T-helper 2 cell treated with Interferon-gamma antibody and Interleukin-4, amounts not matched to agents 5 μg/mL and 100 μg/mL, for 36 hours (primary cell): ENCODE data around the gene MAP3K5.
A peak's percentile ranks its signal among the peaks of the same experiment; 100 is the strongest.

Experiments
- DNase-seq: peaks from one replicate; pipeline ENCODE4 v3.0.0; 2021; ENCODE audit warnings: low spot score
- H3K27ac Mint-ChIP-seq: one replicate; pipeline ENCODE4 v1.8.0; 2021; ENCODE audit warnings: mild to moderate bottlenecking, mixed read lengths
- H3K27me3 Mint-ChIP-seq: one replicate; pipeline ENCODE4 v1.8.0; 2021; ENCODE audit warnings: low read depth, mixed read lengths
- H3K36me3 Mint-ChIP-seq: one replicate; pipeline ENCODE4 v1.8.0; 2021; ENCODE audit warnings: low read depth, mixed read lengths
- H3K4me1 Mint-ChIP-seq: one replicate; pipeline ENCODE4 v1.8.0; 2021; ENCODE audit warnings: low read depth, mixed read lengths
- H3K4me3 Mint-ChIP-seq: one replicate; pipeline ENCODE4 v1.8.0; 2022; ENCODE audit warnings: mild to moderate bottlenecking, moderate library complexity, mixed read lengths
- H3K9me3 Mint-ChIP-seq: one replicate; pipeline ENCODE4 v1.8.0; 2021; ENCODE audit warnings: mixed read lengths

The MAP3K5 gene

GRCh38 chr6:136563386-136564152 lies 228.7 kb downstream of the MAP3K5 start:
- DNase-seq, result no peak
- no peak overlapping the region for H3K27ac Mint-ChIP-seq
- no peak overlapping the region for H3K4me3 Mint-ChIP-seq
- peaks cover 39% of the 10 kb centered on the region for H3K36me3 Mint-ChIP-seq
- peaks cover 12% of the 10 kb centered on the region for H3K4me1 Mint-ChIP-seq
- no peaks in the 10 kb centered on the region for H3K9me3 Mint-ChIP-seq
- no peaks in the 10 kb centered on the region for H3K27me3 Mint-ChIP-seq

- Mint-ChIP-seq H3K4me3 (no peak overlapping the region), H3K27ac (no peak overlapping the region), H3K36me3 (peaks cover 36% of the 10 kb centered on the region), H3K27me3 (no peaks in the 10 kb centered on the region), H3K4me1 (peaks cover 12% of the 10 kb centered on the region), H3K9me3 (no peaks in the 10 kb centered on the region)
- DNase-seq, result no peak
Measured at GRCh38 chr6:136562211-136562610, 230.1 kb downstream of the MAP3K5 start.

DNA sequence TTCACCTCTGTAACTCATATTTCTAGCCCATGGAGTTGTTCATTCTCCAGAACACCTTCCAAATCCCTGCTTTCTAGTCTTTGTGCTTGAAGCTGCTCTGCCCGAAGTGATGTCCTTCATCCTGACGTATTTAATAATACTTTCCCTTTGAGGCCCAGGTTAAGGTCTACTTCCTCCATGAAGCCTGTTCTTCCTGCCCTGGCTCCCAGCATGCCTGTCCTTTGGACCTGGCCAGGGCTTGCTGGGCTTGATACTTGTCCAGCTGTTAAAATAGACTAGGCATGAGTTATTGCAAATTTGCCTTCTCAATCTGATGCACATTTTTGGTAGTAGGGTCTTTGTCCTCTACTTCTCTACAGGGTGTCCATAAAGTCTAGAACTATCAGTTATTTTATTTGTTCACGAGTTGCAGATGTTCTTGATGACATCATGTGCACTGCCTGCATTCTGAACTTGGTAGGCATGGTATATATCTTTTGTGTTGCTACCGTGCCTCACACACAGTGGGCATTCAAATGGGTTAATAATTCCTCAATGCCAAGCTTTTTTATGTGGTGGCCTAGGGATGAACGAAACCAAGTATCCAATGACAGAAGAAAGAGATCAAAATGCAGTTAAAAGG lies 239.0 kb downstream of the MAP3K5 start:
- peaks cover 3% of the 10 kb centered on the region for H3K4me1 Mint-ChIP-seq
- no peak for DNase-seq
- peaks cover 38% of the 10 kb centered on the region for H3K27me3 Mint-ChIP-seq
- no peak overlapping the region for H3K27ac Mint-ChIP-seq
- peaks cover 8% of the 10 kb centered on the region for H3K36me3 Mint-ChIP-seq
- no peak overlapping the region for H3K4me3 Mint-ChIP-seq
- H3K9me3 Mint-ChIP-seq, result no peaks in the 10 kb centered on the region

DNA sequence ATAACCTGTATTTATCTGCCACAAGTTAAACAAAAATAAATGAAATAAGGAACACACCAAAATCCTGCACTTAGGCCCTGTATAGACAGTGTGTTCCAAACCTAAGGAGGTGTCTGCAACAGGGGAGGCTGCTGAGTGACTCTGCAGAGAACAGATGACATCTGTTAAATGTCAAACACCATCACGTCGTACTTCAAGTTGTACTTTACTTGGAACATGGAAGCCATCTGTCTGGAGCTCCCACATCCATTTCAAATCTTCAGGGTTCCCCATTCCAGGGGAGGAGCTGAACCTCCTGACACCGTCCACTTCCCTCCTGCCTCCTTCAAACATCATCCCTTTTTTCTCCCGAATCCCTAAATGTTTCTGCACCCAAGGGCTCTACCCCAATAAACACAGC lies 240.2 kb downstream of the MAP3K5 start:
- Mint-ChIP-seq H3K4me3 (no peak overlapping the region), H3K4me1 (peaks cover 3% of the 10 kb centered on the region)

GRCh38 chr6:136551103-136551502 lies 241.2 kb downstream of the MAP3K5 start:
- no peak for DNase-seq
- Mint-ChIP-seq H3K4me1 (peaks cover 3% of the 10 kb centered on the region), H3K27me3 (peaks cover 58% of the 10 kb centered on the region)

More for the DNA sequence above, 240.2 kb downstream of the MAP3K5 start:
- Mint-ChIP-seq H3K27me3 (peaks cover 49% of the 10 kb centered on the region), H3K36me3 (peaks cover 3% of the 10 kb centered on the region), H3K27ac (no peak overlapping the region), H3K9me3 (no peaks in the 10 kb centered on the region)
- DNase-seq, result no peak

GRCh38 chr6:136550330-136551071 lies 241.8 kb downstream of the MAP3K5 start, which contains the start of gene MAP7:
Gene MAP7, minus strand, starts transcription at chr6:136550422. Its CDS starts 14 bp downstream, at chr6:136550408.
- no peak within 1 kb of the TSS for H3K27ac Mint-ChIP-seq
- peaks cover 62% of the 10 kb centered on the region for H3K27me3 Mint-ChIP-seq
- peaks cover 3% of the 10 kb centered on the region for H3K36me3 Mint-ChIP-seq
- H3K4me1 Mint-ChIP-seq, result peaks cover 3% of the 10 kb centered on the region
- peak within 1 kb of the TSS; percentile 70 for H3K4me3 Mint-ChIP-seq
- H3K9me3 Mint-ChIP-seq, result no peaks in the 10 kb centered on the region
- DNase-seq, result peak; percentile 58

More at GRCh38 chr6:136551103-136551502, 241.2 kb downstream of the MAP3K5 start:
- peaks cover 3% of the 10 kb centered on the region for H3K36me3 Mint-ChIP-seq
- no peak overlapping the region for H3K27ac Mint-ChIP-seq
- peak overlapping the region; percentile 40 for H3K4me3 Mint-ChIP-seq
- no peaks in the 10 kb centered on the region for H3K9me3 Mint-ChIP-seq

GRCh38 chr6:136550045-136550329 lies 242.3 kb downstream of the MAP3K5 start:
- Mint-ChIP-seq H3K36me3 (no peaks in the 10 kb centered on the region), H3K4me3 (no peak overlapping the region), H3K4me1 (peaks cover 3% of the 10 kb centered on the region), H3K27me3 (peaks cover 67% of the 10 kb centered on the region), H3K9me3 (no peaks in the 10 kb centered on the region), H3K27ac (no peak overlapping the region)
- DNase-seq, result no peak

- Mint-ChIP-seq H3K36me3 (no peaks in the 10 kb centered on the region), H3K9me3 (no peaks in the 10 kb centered on the region), H3K27me3 (peaks cover 71% of the 10 kb centered on the region), H3K4me1 (peaks cover 3% of the 10 kb centered on the region), H3K4me3 (peak overlapping the region; percentile 70), H3K27ac (no peak overlapping the region)
- DNase-seq, result no peak
Measured at GRCh38 chr6:136549300-136550044, 242.8 kb downstream of the MAP3K5 start.

DNA sequence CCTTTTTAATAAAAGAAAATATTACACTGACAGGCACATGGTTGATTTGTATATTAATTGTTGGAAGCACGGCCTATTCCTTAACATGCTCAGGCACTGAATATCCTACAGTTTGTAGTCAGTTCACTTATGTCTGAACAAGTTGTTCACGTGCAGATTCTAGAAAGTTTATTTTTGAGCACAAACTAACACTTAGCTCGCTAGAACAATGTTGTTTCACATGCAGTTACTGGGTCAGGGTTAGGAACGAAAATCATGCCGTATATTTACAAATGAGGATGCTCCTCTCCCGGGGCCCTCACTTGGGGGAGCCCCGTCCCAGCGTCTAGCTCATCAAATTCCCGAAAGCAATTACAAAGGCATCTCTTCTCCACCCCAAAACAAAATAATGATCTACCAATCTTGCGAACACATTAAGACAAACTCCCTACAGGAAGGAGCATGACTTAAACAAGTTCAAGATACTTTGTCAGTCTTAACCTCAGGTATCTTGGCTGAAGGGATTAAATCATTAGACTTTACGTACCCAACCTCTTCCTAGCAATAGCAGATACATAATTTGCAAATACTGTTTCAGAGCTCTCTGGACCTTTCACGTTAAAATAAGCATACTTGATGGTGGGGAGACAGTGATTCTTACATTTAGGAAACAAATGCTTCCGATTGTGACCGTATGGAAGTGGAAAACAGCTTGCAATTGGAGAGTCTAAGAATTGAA lies 243.5 kb downstream of the MAP3K5 start:
- H3K27ac Mint-ChIP-seq, result no peak overlapping the region
- peaks cover 3% of the 10 kb centered on the region for H3K4me1 Mint-ChIP-seq
- DNase-seq, result no peak
- H3K4me3 Mint-ChIP-seq, result peak overlapping the region; percentile 70
- H3K27me3 Mint-ChIP-seq, result peaks cover 74% of the 10 kb centered on the region
- no peaks in the 10 kb centered on the region for H3K36me3 Mint-ChIP-seq
- no peaks in the 10 kb centered on the region for H3K9me3 Mint-ChIP-seq

DNA sequence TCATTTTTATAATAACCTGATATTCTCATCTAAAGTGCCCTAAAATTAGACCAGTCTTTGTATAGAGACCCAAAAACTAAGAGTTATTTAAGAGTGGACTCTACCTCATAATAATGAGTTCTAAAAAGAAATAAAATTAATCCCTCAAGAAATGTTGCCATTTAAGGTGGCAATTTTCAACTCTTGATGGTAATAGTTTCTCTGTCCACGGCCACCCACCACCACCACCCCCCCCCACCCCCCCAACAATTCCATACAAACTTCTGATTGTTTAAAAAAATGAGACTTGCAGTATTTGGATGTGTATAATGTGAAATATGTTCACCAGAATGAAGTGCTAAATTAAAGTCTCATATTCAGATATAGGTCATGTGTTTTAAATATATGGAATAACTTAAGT lies 244.4 kb downstream of the MAP3K5 start:
- H3K27me3 Mint-ChIP-seq, result peaks cover 69% of the 10 kb centered on the region
- H3K36me3 Mint-ChIP-seq, result no peaks in the 10 kb centered on the region
- H3K9me3 Mint-ChIP-seq, result no peaks in the 10 kb centered on the region
- H3K27ac Mint-ChIP-seq, result no peak overlapping the region
- no peak for DNase-seq
- peaks cover 3% of the 10 kb centered on the region for H3K4me1 Mint-ChIP-seq
- no peak overlapping the region for H3K4me3 Mint-ChIP-seq

DNA sequence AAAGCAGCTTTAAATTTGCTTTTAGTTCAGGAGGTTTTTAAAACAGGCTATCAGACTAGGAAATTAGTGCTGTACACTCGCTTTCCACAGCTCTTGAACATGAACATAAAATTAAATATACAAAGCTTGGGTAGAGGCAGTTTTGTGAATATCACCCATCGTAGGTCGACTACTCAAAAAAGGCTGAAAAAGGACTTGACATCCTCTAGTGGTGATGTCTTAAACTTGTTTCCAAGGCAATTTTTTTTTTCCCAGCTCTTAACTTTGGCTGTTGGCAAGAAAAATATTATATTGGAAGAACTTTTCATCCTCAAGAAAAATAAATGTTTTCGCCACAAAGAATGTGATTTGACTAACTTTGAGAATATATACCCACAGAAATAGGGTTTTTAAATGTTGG lies 244.9 kb downstream of the MAP3K5 start:
- H3K9me3 Mint-ChIP-seq, result no peaks in the 10 kb centered on the region
- H3K27ac Mint-ChIP-seq, result no peak overlapping the region
- DNase-seq, result no peak
- peaks cover 67% of the 10 kb centered on the region for H3K27me3 Mint-ChIP-seq
- no peak overlapping the region for H3K4me3 Mint-ChIP-seq
- no peaks in the 10 kb centered on the region for H3K36me3 Mint-ChIP-seq
- peaks cover 3% of the 10 kb centered on the region for H3K4me1 Mint-ChIP-seq

GRCh38 chr6:136546331-136546730 lies 245.9 kb downstream of the MAP3K5 start:
- H3K4me1 Mint-ChIP-seq, result peaks cover 3% of the 10 kb centered on the region
- H3K27me3 Mint-ChIP-seq, result peaks cover 61% of the 10 kb centered on the region
- no peak overlapping the region for H3K27ac Mint-ChIP-seq
- no peaks in the 10 kb centered on the region for H3K9me3 Mint-ChIP-seq
- DNase-seq, result no peak
- no peak overlapping the region for H3K4me3 Mint-ChIP-seq
- no peaks in the 10 kb centered on the region for H3K36me3 Mint-ChIP-seq

DNA sequence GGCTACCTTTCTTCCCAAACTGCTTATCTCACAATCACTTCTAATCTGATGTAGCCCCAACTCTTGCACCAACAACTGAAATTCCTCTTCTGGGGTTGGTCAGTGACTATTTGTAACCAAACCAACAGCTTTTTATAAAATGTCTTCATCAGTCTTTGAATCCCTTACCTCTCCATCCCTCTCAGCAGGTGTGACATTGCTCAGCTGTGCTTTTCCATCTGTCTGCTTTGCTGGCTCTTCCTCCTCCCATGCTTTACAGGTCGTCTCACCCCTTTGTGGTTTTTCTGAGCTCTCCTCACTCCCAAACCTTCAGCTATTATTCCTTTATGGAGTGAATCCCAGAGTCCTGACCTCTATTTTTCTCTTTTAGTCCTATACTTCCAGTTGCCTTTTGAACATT lies 248.0 kb downstream of the MAP3K5 start:
- Mint-ChIP-seq H3K4me3 (no peak overlapping the region), H3K9me3 (no peaks in the 10 kb centered on the region), H3K36me3 (no peaks in the 10 kb centered on the region), H3K27ac (no peak overlapping the region), H3K4me1 (peaks cover 3% of the 10 kb centered on the region), H3K27me3 (peaks cover 61% of the 10 kb centered on the region)
- no peak for DNase-seq
